Karpas-422 (cell line): ENCODE measurements around the gene EPHA2. TPM values are rescaled to one million over a fixed set of nuclear protein-coding genes. Genes with fewer than 3 reads are reported as not detected.
A peak's percentile ranks its signal among the peaks of the same experiment; 100 is the strongest.
"Not testable (repeated sequence)": the region's sequence is repeated elsewhere in the genome, so short reads cannot be mapped to it uniquely, and the experiment has no call there.

Experiments
- DNase-seq: peaks from one replicate; pipeline ENCODE4 v3.0.0-alpha.2; 2015
- H2AFZ ChIP-seq: fragments of 200-600 bp; sonication (generic); 2 replicates; pipeline ENCODE4 v1.6.1; 2014; ENCODE audit warnings: antibody characterized with exemption, low read length, mixed read lengths
- H3K27ac ChIP-seq: fragments of 200-600 bp; sonication (generic); 2 replicates; pipeline ENCODE4 v1.5.1; 2014; ENCODE audit warnings: mild to moderate bottlenecking, low read length, moderate library complexity
- H3K27me3 ChIP-seq: fragments of 200-600 bp; sonication (generic); 2 replicates; pipeline ENCODE4 v1.6.1; 2014; ENCODE audit warnings: low read length, mixed read lengths
- H3K36me3 ChIP-seq: fragments of 200-600 bp; sonication (generic); 2 replicates; pipeline ENCODE4 v1.6.1; 2014; ENCODE audit warnings: low read length, mixed read lengths; ENCODE audit not compliant: insufficient read depth
- H3K4me1 ChIP-seq: fragments of 200-600 bp; sonication (generic); 2 replicates; pipeline ENCODE4 v1.6.1; 2014; ENCODE audit warnings: mild to moderate bottlenecking, low read length, mixed read lengths
- H3K4me2 ChIP-seq: fragments of 200-600 bp; sonication (generic); 2 replicates; pipeline ENCODE4 v1.6.1; 2014; ENCODE audit warnings: low read length, low read depth, mild to moderate bottlenecking; ENCODE audit not compliant: poor library complexity, severe bottlenecking
- H3K4me3 ChIP-seq: fragments of 200-600 bp; sonication (generic); 2 replicates; pipeline ENCODE4 v1.5.1; 2014; ENCODE audit warnings: mild to moderate bottlenecking, antibody characterized with exemption, low read length, mixed read lengths
- H3K79me2 ChIP-seq: fragments of 200-600 bp; sonication (generic); 2 replicates; pipeline ENCODE4 v1.6.1; 2014; ENCODE audit warnings: mild to moderate bottlenecking, low read length, mixed read lengths
- H3K9ac ChIP-seq: fragments of 200-600 bp; sonication (generic); 2 replicates; pipeline ENCODE4 v1.6.0; 2014; ENCODE audit warnings: low read length
- H3K9me2 ChIP-seq: fragments of 200-600 bp; sonication (generic), shearing (Covaris generic); replicated peaks from 2 replicates; pipeline ENCODE4 v1.6.0; 2014; ENCODE audit warnings: mild to moderate bottlenecking, low read length, moderate library complexity; ENCODE audit not compliant: insufficient read depth
- H3K9me3 ChIP-seq: fragments of 300-700, 200-600 bp; sonication (generic); 2 replicates; pipeline ENCODE4 v1.6.1; 2014; ENCODE audit warnings: low read length, mixed read lengths
- H4K20me1 ChIP-seq: fragments of 200-600 bp; sonication (generic); 2 replicates; pipeline ENCODE4 v1.6.1; 2014; ENCODE audit warnings: mild to moderate bottlenecking, antibody characterized with exemption, low read length, low read depth; ENCODE audit not compliant: insufficient read depth
- total RNA-seq: library from RNA; depleted of rRNA; stranded (reverse); fragments of >200 nt; shearing (Covaris generic); gene quantifications from 2 replicates; pipeline ENCODE4 v1.2.3, GENCODE V29; 2014; ENCODE audit warnings: low replicate concordance

EPHA2 gene
- total RNA-seq, 1 experiment from 2014 or later: not detected

- Histone ChIP-seq H3K79me2 (no peaks in the 10 kb centered on the region), H2AFZ (no peak overlapping the region), H3K4me1 (peaks cover 7% of the 10 kb centered on the region), H3K9ac (no peak overlapping the region), H3K9me2 (no peaks in the 10 kb centered on the region), H3K4me3 (no peak overlapping the region), H3K36me3 (no peaks in the 10 kb centered on the region), H3K27me3 (no peaks in the 10 kb centered on the region), H3K9me3 (no peaks in the 10 kb centered on the region), H3K27ac (no peak overlapping the region), H4K20me1 (no peaks in the 10 kb centered on the region; the same call in 1 of the 2 replicates), H3K4me2 (no peak overlapping the region)
- no peak for DNase-seq
Measured at GRCh38 chr1:16166117-16166516, 10.2 kb upstream of the EPHA2 start.

- H2AFZ ChIP-seq: no peak overlapping the region
- no peak for DNase-seq
- peaks cover 7% of the 10 kb centered on the region for H3K4me1 ChIP-seq
- no peak overlapping the region for H3K27ac ChIP-seq
- no peaks in the 10 kb centered on the region for H4K20me1 ChIP-seq
- H3K4me3 ChIP-seq: no peak overlapping the region
- no peaks in the 10 kb centered on the region for H3K27me3 ChIP-seq
- H3K9me2 ChIP-seq: no peaks in the 10 kb centered on the region
- no peaks in the 10 kb centered on the region for H3K9me3 ChIP-seq
- no peak overlapping the region for H3K4me2 ChIP-seq
- H3K79me2 ChIP-seq: no peaks in the 10 kb centered on the region
- no peaks in the 10 kb centered on the region for H3K36me3 ChIP-seq
- no peak overlapping the region for H3K9ac ChIP-seq
Measured at GRCh38 chr1:16165548-16165947, 9.7 kb upstream of the EPHA2 start.

GRCh38 chr1:16165073-16165364, 9.2 kb upstream of the EPHA2 start:
- H2AFZ ChIP-seq: peak overlapping the region; percentile 14; the same call in 1 of the 2 replicates

GRCh38 chr1:16164213-16165072, 8.6 kb upstream of the EPHA2 start:
- Histone ChIP-seq H4K20me1 (no peaks in the 10 kb centered on the region), H3K36me3 (no peaks in the 10 kb centered on the region), H3K9me3 (no peaks in the 10 kb centered on the region), H3K9me2 (no peaks in the 10 kb centered on the region), H3K27ac (no peak overlapping the region), H2AFZ (peak overlapping the region; percentile 14; the same call in 1 of the 2 replicates), H3K4me3 (no peak overlapping the region), H3K4me1 (peaks cover 7% of the 10 kb centered on the region), H3K4me2 (no peak overlapping the region), H3K27me3 (no peaks in the 10 kb centered on the region), H3K79me2 (no peaks in the 10 kb centered on the region), H3K9ac (no peak overlapping the region)
- DNase-seq: no peak

More at GRCh38 chr1:16165073-16165364, 9.2 kb upstream of the EPHA2 start:
- H3K79me2 ChIP-seq: no peaks in the 10 kb centered on the region
- no peak for DNase-seq
- H3K4me3 ChIP-seq: no peak overlapping the region
- no peak overlapping the region for H3K4me2 ChIP-seq
- no peaks in the 10 kb centered on the region for H3K9me3 ChIP-seq
- no peaks in the 10 kb centered on the region for H4K20me1 ChIP-seq
- no peak overlapping the region for H3K27ac ChIP-seq
- H3K9ac ChIP-seq: no peak overlapping the region
- H3K4me1 ChIP-seq: peaks cover 7% of the 10 kb centered on the region
- no peaks in the 10 kb centered on the region for H3K27me3 ChIP-seq
- no peaks in the 10 kb centered on the region for H3K9me2 ChIP-seq
- H3K36me3 ChIP-seq: no peaks in the 10 kb centered on the region

- H3K36me3 ChIP-seq, H3K4me3 ChIP-seq, H3K9me2 ChIP-seq, H3K79me2 ChIP-seq, H4K20me1 ChIP-seq, H3K4me2 ChIP-seq, H3K4me1 ChIP-seq, H3K9ac ChIP-seq, H3K27ac ChIP-seq, DNase-seq, H3K27me3 ChIP-seq, H2AFZ ChIP-seq, H3K9me3 ChIP-seq: not testable (repeated sequence)
Measured at GRCh38 chr1:16163608-16164212, 7.8 kb upstream of the EPHA2 start.

- H2AFZ ChIP-seq: no peak overlapping the region
- no peak overlapping the region for H3K4me3 ChIP-seq
- no peaks in the 10 kb centered on the region for H4K20me1 ChIP-seq
- no peak overlapping the region for H3K4me2 ChIP-seq
- H3K9me2 ChIP-seq: no peaks in the 10 kb centered on the region
- H3K27me3 ChIP-seq: no peaks in the 10 kb centered on the region
- no peak for DNase-seq
- H3K36me3 ChIP-seq: no peaks in the 10 kb centered on the region
- H3K9me3 ChIP-seq: no peaks in the 10 kb centered on the region
- no peaks in the 10 kb centered on the region for H3K4me1 ChIP-seq
- H3K27ac ChIP-seq: no peak overlapping the region
- H3K79me2 ChIP-seq: no peaks in the 10 kb centered on the region
- no peak overlapping the region for H3K9ac ChIP-seq
Measured at GRCh38 chr1:16162163-16162822, 6.4 kb upstream of the EPHA2 start.

- H3K9ac ChIP-seq: no peak overlapping the region
- H4K20me1 ChIP-seq: no peaks in the 10 kb centered on the region
- H3K9me3 ChIP-seq: no peaks in the 10 kb centered on the region
- H3K36me3 ChIP-seq: no peaks in the 10 kb centered on the region
- H3K4me2 ChIP-seq: no peak overlapping the region
- no peak overlapping the region for H2AFZ ChIP-seq
- no peaks in the 10 kb centered on the region for H3K27me3 ChIP-seq
- H3K27ac ChIP-seq: no peak overlapping the region
- DNase-seq: no peak
- H3K79me2 ChIP-seq: no peaks in the 10 kb centered on the region
- no peaks in the 10 kb centered on the region for H3K9me2 ChIP-seq
- no peak overlapping the region for H3K4me3 ChIP-seq
- H3K4me1 ChIP-seq: no peaks in the 10 kb centered on the region
Measured at GRCh38 chr1:16161717-16162116, 5.8 kb upstream of the EPHA2 start.

- Histone ChIP-seq H3K9ac (no peak overlapping the region), H2AFZ (no peak overlapping the region), H3K4me2 (no peak overlapping the region), H3K9me2 (no peaks in the 10 kb centered on the region), H3K4me3 (no peak overlapping the region), H3K36me3 (no peaks in the 10 kb centered on the region), H3K4me1 (no peaks in the 10 kb centered on the region), H3K9me3 (no peaks in the 10 kb centered on the region), H4K20me1 (no peaks in the 10 kb centered on the region), H3K27ac (no peak overlapping the region), H3K27me3 (no peaks in the 10 kb centered on the region), H3K79me2 (no peaks in the 10 kb centered on the region)
- no peak for DNase-seq
Measured at GRCh38 chr1:16158993-16159831, 3.3 kb upstream of the EPHA2 start.
